ENCODE data around the gene S100A1. TPM values are rescaled to one million over a fixed set of nuclear protein-coding genes. Genes with fewer than 3 reads are reported as not detected.
"Not testable (repeated sequence)": the region's sequence is repeated elsewhere in the genome, so short reads cannot be mapped to it uniquely, and the experiment has no call there.

Gene S100A1
- total RNA-seq, 1 experiment from 2014 or later: not detected

- H3K4me1 Mint-ChIP-seq: peaks cover 9 to 16% of the 10 kb centered on the region in 2 experiments; a peak in 3 of 4 replicates
- TF ChIP-seq CTCF (conservative IDR thresholded peaks at IDR 0.05): no peak
- H3K79me2 ChIP-seq (ENCODE audit: insufficient read depth, low read length): no peaks in the 10 kb centered on the region
- H2AFZ ChIP-seq (ENCODE audit: low read length): no peak overlapping the region
- H3K9me3 Mint-ChIP-seq: no peaks in the 10 kb centered on the region
- no peak overlapping the region for H3T11ph ChIP-seq (ENCODE audit: low read length)
- DNase-seq: no peak
- no peak overlapping the region for H3K9ac ChIP-seq (ENCODE audit: extremely low read depth, insufficient read length, low read length)
- no peaks in the 10 kb centered on the region for H3K27me3 ChIP-seq (ENCODE audit: insufficient read depth, low read length)
- no peaks in the 10 kb centered on the region for H3K79me1 ChIP-seq (ENCODE audit: insufficient read depth, low read depth, low read length, poor library complexity, severe bottlenecking)
- no peak overlapping the region for H3K14ac ChIP-seq (ENCODE audit: insufficient read depth, low read length)
- no peak overlapping the region for H2BK20ac ChIP-seq (ENCODE audit: low read depth, low read length, poor library complexity, severe bottlenecking)
- no peak overlapping the region for H3K4me2 ChIP-seq (ENCODE audit: insufficient read depth, insufficient read length, low read length)
- no peak overlapping the region for H3K4ac ChIP-seq (ENCODE audit: low read depth, low read length)
- H3K27me3 Mint-ChIP-seq (ENCODE audit: low read depth): no peaks in the 10 kb centered on the region; the same call in 1 of the 2 replicates
- H4K91ac ChIP-seq (ENCODE audit: insufficient read length, low read depth, low read length): no peak overlapping the region
- H3K27ac ChIP-seq (ENCODE audit: insufficient read length, low read depth, low read length): no peak overlapping the region
- H3K4me3 Mint-ChIP-seq: no peak overlapping the region
- H4K20me1 ChIP-seq (ENCODE audit: control insufficient read depth, insufficient read depth, insufficient read length): no peaks in the 10 kb centered on the region
- H4K5ac ChIP-seq (ENCODE audit: insufficient read length, low read depth, low read length): no peak overlapping the region
- H3K23me2 ChIP-seq (ENCODE audit: insufficient read length, low read depth, low read length, poor library complexity, severe bottlenecking): no peaks in the 10 kb centered on the region
- H3K23ac ChIP-seq (ENCODE audit: insufficient read length, low read depth, low read length): no peak overlapping the region
- no peaks in the 10 kb centered on the region; the same call in 1 of the 2 replicates for H3K4me1 ChIP-seq (ENCODE audit: insufficient read depth, low read length)
- H3K18ac ChIP-seq (ENCODE audit: insufficient read length, low read depth, low read length): no peak overlapping the region
- WGBS (ENCODE audit: extremely low coverage, insufficient read length, low lambda C conversion rate): no CpG with 5 or more reads among the region's 5 CpGs
- no peak overlapping the region for H3K27ac Mint-ChIP-seq
- H2BK5ac ChIP-seq (ENCODE audit: insufficient read length, low read length): no peak overlapping the region
- H3K9me3 ChIP-seq (ENCODE audit: control insufficient read depth, low read depth, low read length): no peaks in the 10 kb centered on the region
- no peak overlapping the region for H4K8ac ChIP-seq (replicated peaks; ENCODE audit: insufficient read length, low read depth, low read length)
- H2BK12ac ChIP-seq (ENCODE audit: insufficient read length, low read depth, low read length): no peak overlapping the region
- H3K56ac ChIP-seq (ENCODE audit: insufficient read length, low read depth, low read length): no peak overlapping the region
- H3K36me3 Mint-ChIP-seq (ENCODE audit: insufficient read depth in 1 of 3, low read depth in 3 of 3): no peaks in the 10 kb centered on the region
- no peak overlapping the region for H2BK15ac ChIP-seq (ENCODE audit: low read depth, low read length)
- H2BK120ac ChIP-seq (ENCODE audit: low read depth, low read length, poor library complexity, severe bottlenecking): no peak overlapping the region
- no peak overlapping the region for H2AK5ac ChIP-seq (ENCODE audit: insufficient read length, low read length)
Observed at GRCh38 chr1:153587314-153587713, 40.9 kb upstream of the S100A1 start.

- not testable (repeated sequence) for H3T11ph ChIP-seq (ENCODE audit: low read length); H3K79me2 ChIP-seq (ENCODE audit: insufficient read depth, low read length); H3K27ac Mint-ChIP-seq; H3K56ac ChIP-seq (ENCODE audit: insufficient read length, low read depth, low read length); H3K27ac ChIP-seq (ENCODE audit: insufficient read length, low read depth, low read length); H2BK12ac ChIP-seq (ENCODE audit: insufficient read length, low read depth, low read length); H3K9me3 ChIP-seq (ENCODE audit: control insufficient read depth, low read depth, low read length); H3K18ac ChIP-seq (ENCODE audit: insufficient read length, low read depth, low read length); H2BK15ac ChIP-seq (ENCODE audit: low read depth, low read length); H3K14ac ChIP-seq (ENCODE audit: insufficient read depth, low read length); H2AK5ac ChIP-seq (ENCODE audit: insufficient read length, low read length); H3K4ac ChIP-seq (ENCODE audit: low read depth, low read length); H2BK20ac ChIP-seq (ENCODE audit: low read depth, low read length, poor library complexity, severe bottlenecking); H3K79me1 ChIP-seq (ENCODE audit: insufficient read depth, low read depth, low read length, poor library complexity, severe bottlenecking); H3K23ac ChIP-seq (ENCODE audit: insufficient read length, low read depth, low read length); H3K27me3 Mint-ChIP-seq (ENCODE audit: low read depth); H3K4me3 Mint-ChIP-seq; H2BK5ac ChIP-seq (ENCODE audit: insufficient read length, low read length); H3K36me3 Mint-ChIP-seq (ENCODE audit: insufficient read depth in 1 of 3, low read depth in 3 of 3); H3K27me3 ChIP-seq (ENCODE audit: insufficient read depth, low read length); H4K8ac ChIP-seq (replicated peaks; ENCODE audit: insufficient read length, low read depth, low read length); H3K9ac ChIP-seq (ENCODE audit: extremely low read depth, insufficient read length, low read length); H4K5ac ChIP-seq (ENCODE audit: insufficient read length, low read depth, low read length); H2BK120ac ChIP-seq (ENCODE audit: low read depth, low read length, poor library complexity, severe bottlenecking); H3K9me3 Mint-ChIP-seq; DNase-seq; H4K91ac ChIP-seq (ENCODE audit: insufficient read length, low read depth, low read length); H2AFZ ChIP-seq (ENCODE audit: low read length); H3K4me2 ChIP-seq (ENCODE audit: insufficient read depth, insufficient read length, low read length); H3K4me1 ChIP-seq (ENCODE audit: insufficient read depth, low read length); H4K20me1 ChIP-seq (ENCODE audit: control insufficient read depth, insufficient read depth, insufficient read length); H3K23me2 ChIP-seq (ENCODE audit: insufficient read length, low read depth, low read length, poor library complexity, severe bottlenecking)
- H3K4me1 Mint-ChIP-seq: peaks cover 9 to 16% of the 10 kb centered on the region in 2 experiments; a peak in 3 of 4 replicates
- no CpG with 5 or more reads among the region's 10 CpGs for WGBS (ENCODE audit: extremely low coverage, insufficient read length, low lambda C conversion rate)
Observed at GRCh38 chr1:153588033-153588432, 40.2 kb upstream of the S100A1 start.

Measured in H9 (cell line).